ENCODE data around the gene DMAC1.

Gene DMAC1

GRCh38 chr9:7799234-7799943, at the start of gene DMAC1:
Gene DMAC1 (minus strand): TSS chr9:7799778. CDS start chr9:7799734, 44 bp downstream.
- peak; percentile 88 for DNase-seq

- DNase-seq, result no peak
These were observed 49.8 kb upstream of the DMAC1 start for GRCh38 chr9:7849362-7849761.

- no peak for DNase-seq
These were observed 48.9 kb upstream of the DMAC1 start for GRCh38 chr9:7848498-7848897.

- peak; percentile 12 for DNase-seq
These were observed 44.7 kb upstream of the DMAC1 start for GRCh38 chr9:7844242-7844641.

GRCh38 chr9:7841831-7842230, 42.3 kb upstream of the DMAC1 start:
- no peak for DNase-seq

- DNase-seq, result no peak
These were observed 35.0 kb upstream of the DMAC1 start for GRCh38 chr9:7834531-7834930.

GRCh38 chr9:7828334-7828733, 28.8 kb upstream of the DMAC1 start:
- DNase-seq, result no peak

GRCh38 chr9:7827792-7828191, 28.2 kb upstream of the DMAC1 start:
- no peak for DNase-seq

GRCh38 chr9:7827056-7827455, 27.5 kb upstream of the DMAC1 start:
- DNase-seq, result no peak

GRCh38 chr9:7823651-7824050, 24.1 kb upstream of the DMAC1 start:
- DNase-seq, result no peak

- no peak for DNase-seq
These were observed 20.4 kb upstream of the DMAC1 start for GRCh38 chr9:7819984-7820383.

- no peak for DNase-seq
These were observed 16.4 kb upstream of the DMAC1 start for GRCh38 chr9:7816021-7816420.

- no peak for DNase-seq
These were observed 13.5 kb upstream of the DMAC1 start for GRCh38 chr9:7813030-7813429.

- no peak for DNase-seq
These were observed 12.1 kb upstream of the DMAC1 start for GRCh38 chr9:7811677-7812076.

- DNase-seq, result no peak
These were observed 3.1 kb upstream of the DMAC1 start for GRCh38 chr9:7802666-7803065.

GRCh38 chr9:7799944-7800285, 337 bp upstream of the DMAC1 start:
- no peak for DNase-seq

- DNase-seq, result peak; percentile 19
These were observed 5.4 kb downstream of the DMAC1 start for GRCh38 chr9:7794196-7794595.

- no peak for DNase-seq
These were observed 8.2 kb downstream of the DMAC1 start for GRCh38 chr9:7791394-7791793.

GRCh38 chr9:7790819-7791182, 8.8 kb downstream of the DMAC1 start:
- no peak for DNase-seq

GRCh38 chr9:7790022-7790818, 9.4 kb downstream of the DMAC1 start:
- DNase-seq, result no peak

- no peak for DNase-seq
These were observed 10.8 kb downstream of the DMAC1 start for GRCh38 chr9:7788772-7789171.

- no peak for DNase-seq
These were observed 13.8 kb downstream of the DMAC1 start for GRCh38 chr9:7785813-7786212.

GRCh38 chr9:7784472-7784871, 15.1 kb downstream of the DMAC1 start:
- DNase-seq, result no peak

- no peak for DNase-seq
These were observed 15.9 kb downstream of the DMAC1 start for GRCh38 chr9:7783635-7784063.

All from activated CD4-positive, alpha-beta T cell treated with anti-CD3 and anti-CD28 coated beads, Interleukin-2, Interleukin-6, amounts not matched to agents 100 ng/mL and 50 ng/mL, durations not matched to agents 16 hours and 8 hours (primary cell).